IPS DF 6.9 (cell line): ENCODE data around the gene AHCYL2.
"Not testable (repeated sequence)": the region's sequence is repeated elsewhere in the genome, so short reads cannot be mapped to it uniquely, and the experiment has no call there.

Source experiments
- DNase-seq: peaks from one replicate; pipeline ENCODE4 v3.0.0-alpha.2; 2013; ENCODE audit warnings: low read depth, low spot score
- H3K27ac ChIP-seq: one replicate; pipeline ENCODE4 v1.5.1; 2013; ENCODE audit warnings: low read length, control low read depth
- H3K27me3 ChIP-seq: 2 replicates; pipeline ENCODE4 v1.6.1; 2013; ENCODE audit warnings: mild to moderate bottlenecking, low read length; ENCODE audit not compliant: control insufficient read depth, insufficient read depth
- H3K36me3 ChIP-seq: 2 replicates; pipeline ENCODE4 v1.6.1; 2013; ENCODE audit warnings: low read length; ENCODE audit not compliant: control insufficient read depth, insufficient read depth
- H3K4me1 ChIP-seq: 2 replicates; pipeline ENCODE4 v1.6.1; 2013; ENCODE audit warnings: low read length; ENCODE audit not compliant: control insufficient read depth, insufficient read depth
- H3K4me3 ChIP-seq: 2 replicates; pipeline ENCODE4 v1.5.1; 2013; ENCODE audit warnings: mild to moderate bottlenecking, low read length
- H3K9me3 ChIP-seq: 2 replicates; pipeline ENCODE4 v1.6.1; 2013; ENCODE audit warnings: low read length, inconsistent platforms; ENCODE audit not compliant: control insufficient read depth, insufficient read depth
- WGBS: extraction: QIAGEN DNeasy Blood & Tissue Kit; methylation state at CpG from one replicate; pipeline ENCODE4 v1.1.7; 2013; ENCODE audit warnings: mixed read lengths, missing lambda C conversion rate; ENCODE audit not compliant: insufficient read length, insufficient coverage; 5-methylcytosine and 5-hydroxymethylcytosine counted together

AHCYL2 gene

GRCh38 chr7:129393255-129393654 is 168.4 kb downstream of the AHCYL2 start:
- H3K4me3 ChIP-seq, result no peak overlapping the region
- WGBS, result no CpG with 5 or more reads among the region's 2 CpGs
- H3K27ac ChIP-seq, result no peak overlapping the region
- no peaks in the 10 kb centered on the region for H3K9me3 ChIP-seq
- H3K36me3 ChIP-seq, result no peaks in the 10 kb centered on the region
- no peak for DNase-seq
- H3K27me3 ChIP-seq, result no peaks in the 10 kb centered on the region
- H3K4me1 ChIP-seq, result peaks cover 5% of the 10 kb centered on the region

- DNase-seq, result no peak
- WGBS, result no CpG with 5 or more reads among the region's 4 CpGs
- no peak overlapping the region for H3K27ac ChIP-seq
- H3K36me3 ChIP-seq, result no peaks in the 10 kb centered on the region
- no peaks in the 10 kb centered on the region for H3K27me3 ChIP-seq
- no peak overlapping the region for H3K4me3 ChIP-seq
- no peaks in the 10 kb centered on the region for H3K9me3 ChIP-seq
- H3K4me1 ChIP-seq, result peaks cover 5% of the 10 kb centered on the region
These were observed 169.3 kb downstream of the AHCYL2 start for GRCh38 chr7:129394101-129394500.

- DNase-seq, result no peak
- Histone ChIP-seq H3K27me3 (no peaks in the 10 kb centered on the region), H3K9me3 (no peaks in the 10 kb centered on the region), H3K36me3 (no peaks in the 10 kb centered on the region), H3K4me3 (no peak overlapping the region), H3K27ac (no peak overlapping the region), H3K4me1 (peaks cover 5% of the 10 kb centered on the region)
- WGBS, result no CpG with 5 or more reads among the region's 4 CpGs
These were observed 170.4 kb downstream of the AHCYL2 start for GRCh38 chr7:129394982-129395914.

- no CpG with 5 or more reads among the region's 1 CpG for WGBS
- no peak for DNase-seq
- H3K27ac ChIP-seq, result no peak overlapping the region
These were observed 176.6 kb downstream of the AHCYL2 start for GRCh38 chr7:129401228-129401966.

GRCh38 chr7:129401967-129402860 is 177.4 kb downstream of the AHCYL2 start:
- no CpG with 5 or more reads among the region's 3 CpGs for WGBS

More at GRCh38 chr7:129401228-129401966, 176.6 kb downstream of the AHCYL2 start:
- no peak overlapping the region for H3K4me3 ChIP-seq
- no peaks in the 10 kb centered on the region for H3K36me3 ChIP-seq
- no peaks in the 10 kb centered on the region; the same call in 1 of the 2 replicates for H3K4me1 ChIP-seq
- no peaks in the 10 kb centered on the region for H3K9me3 ChIP-seq
- no peaks in the 10 kb centered on the region for H3K27me3 ChIP-seq

GRCh38 chr7:129405527-129405926 is 180.7 kb downstream of the AHCYL2 start:
- Histone ChIP-seq H3K27me3 (no peaks in the 10 kb centered on the region), H3K4me1 (no peaks in the 10 kb centered on the region; the same call in 1 of the 2 replicates), H3K27ac (no peak overlapping the region), H3K4me3 (no peak overlapping the region), H3K9me3 (no peaks in the 10 kb centered on the region), H3K36me3 (no peaks in the 10 kb centered on the region)
- no peak for DNase-seq

More at GRCh38 chr7:129401967-129402860, 177.4 kb downstream of the AHCYL2 start:
- Histone ChIP-seq H3K27ac (no peak overlapping the region), H3K36me3 (no peaks in the 10 kb centered on the region), H3K9me3 (no peaks in the 10 kb centered on the region), H3K27me3 (no peaks in the 10 kb centered on the region), H3K4me1 (no peaks in the 10 kb centered on the region; the same call in 1 of the 2 replicates), H3K4me3 (no peak overlapping the region)
- DNase-seq, result no peak

- no CpG with 5 or more reads among the region's 8 CpGs for WGBS
- H3K27me3 ChIP-seq, H3K36me3 ChIP-seq, H3K4me1 ChIP-seq, H3K27ac ChIP-seq, H3K4me3 ChIP-seq, H3K9me3 ChIP-seq, DNase-seq: not testable (repeated sequence)
These were observed 185.4 kb downstream of the AHCYL2 start for GRCh38 chr7:129410238-129410637.

- Histone ChIP-seq H3K27me3 (no peaks in the 10 kb centered on the region), H3K9me3 (no peaks in the 10 kb centered on the region), H3K27ac (no peak overlapping the region), H3K4me3 (no peak overlapping the region), H3K36me3 (no peaks in the 10 kb centered on the region), H3K4me1 (no peaks in the 10 kb centered on the region)
- no CpG with 5 or more reads among the region's 4 CpGs for WGBS
- DNase-seq, result no peak
These were observed 187.7 kb downstream of the AHCYL2 start for GRCh38 chr7:129412501-129412900.

GRCh38 chr7:129417073-129417472 is 192.2 kb downstream of the AHCYL2 start:
- no peaks in the 10 kb centered on the region for H3K9me3 ChIP-seq
- H3K4me1 ChIP-seq, result no peaks in the 10 kb centered on the region
- no peaks in the 10 kb centered on the region for H3K36me3 ChIP-seq
- WGBS, result no CpG with 5 or more reads among the region's 5 CpGs
- no peak overlapping the region for H3K4me3 ChIP-seq
- no peak overlapping the region for H3K27ac ChIP-seq
- no peak for DNase-seq
- no peaks in the 10 kb centered on the region for H3K27me3 ChIP-seq

- no CpG with 5 or more reads among the region's 2 CpGs for WGBS
- no peak overlapping the region for H3K4me3 ChIP-seq
- H3K27ac ChIP-seq, result no peak overlapping the region
- H3K9me3 ChIP-seq, result no peaks in the 10 kb centered on the region
- H3K4me1 ChIP-seq, result no peaks in the 10 kb centered on the region
- H3K36me3 ChIP-seq, result no peaks in the 10 kb centered on the region; the same call in 1 of the 2 replicates
- H3K27me3 ChIP-seq, result no peaks in the 10 kb centered on the region
- DNase-seq, result no peak
These were observed 197.0 kb downstream of the AHCYL2 start for GRCh38 chr7:129421717-129422250.
